ENCODE results near the gene FGFRL1.

DNA sequence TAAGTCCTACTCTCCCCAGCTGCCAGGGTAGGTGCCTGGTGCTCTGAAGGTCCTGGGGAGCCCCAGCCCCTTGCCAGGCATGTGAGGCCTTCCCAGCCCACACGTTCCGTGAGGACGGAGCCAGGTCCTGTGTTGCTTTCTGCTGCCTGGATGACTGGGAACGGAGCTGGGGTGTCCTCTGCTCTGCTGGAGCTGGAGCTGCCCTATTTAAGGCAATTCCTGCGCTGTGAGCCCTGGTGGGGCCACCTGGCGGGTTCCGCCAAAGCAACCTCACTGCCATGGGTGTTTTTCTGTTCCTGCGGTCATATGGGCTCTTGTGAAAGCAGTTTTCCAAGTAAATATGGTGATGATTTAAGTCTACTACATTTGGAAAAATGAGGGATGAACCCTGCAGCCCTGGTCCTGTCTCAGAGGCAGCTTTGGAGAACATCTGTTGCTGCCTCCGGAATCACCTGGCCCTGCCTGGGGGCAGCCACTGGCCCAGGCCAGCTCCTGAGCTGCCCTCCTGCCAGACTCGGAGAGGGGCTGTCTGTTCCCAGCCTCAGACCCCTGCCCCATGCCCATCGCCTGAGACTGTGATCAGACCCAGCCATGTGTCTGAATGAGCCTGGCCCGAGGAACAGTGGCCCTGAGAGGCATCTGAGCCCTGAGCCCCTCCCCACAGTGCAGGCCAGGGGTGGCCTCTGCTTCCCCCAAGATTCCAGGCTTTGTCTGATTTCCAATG is 33.2 kb downstream of the FGFRL1 start:
- TF ChIP-seq POLR2AphosphoS5 (IDR thresholded peaks at IDR 0.05) (no peak), EZH2 (IDR thresholded peaks at IDR 0.05; ENCODE audit: borderline replicate concordance, insufficient read depth, low read length, poor library complexity, severe bottlenecking) (no peak), EP300 (conservative IDR thresholded peaks at IDR 0.05; ENCODE audit: poor library complexity, severe bottlenecking) (no peak), SMC3 (conservative IDR thresholded peaks at IDR 0.05; ENCODE audit: poor library complexity) (no peak)
- TF ChIP-seq, protein P1, sequence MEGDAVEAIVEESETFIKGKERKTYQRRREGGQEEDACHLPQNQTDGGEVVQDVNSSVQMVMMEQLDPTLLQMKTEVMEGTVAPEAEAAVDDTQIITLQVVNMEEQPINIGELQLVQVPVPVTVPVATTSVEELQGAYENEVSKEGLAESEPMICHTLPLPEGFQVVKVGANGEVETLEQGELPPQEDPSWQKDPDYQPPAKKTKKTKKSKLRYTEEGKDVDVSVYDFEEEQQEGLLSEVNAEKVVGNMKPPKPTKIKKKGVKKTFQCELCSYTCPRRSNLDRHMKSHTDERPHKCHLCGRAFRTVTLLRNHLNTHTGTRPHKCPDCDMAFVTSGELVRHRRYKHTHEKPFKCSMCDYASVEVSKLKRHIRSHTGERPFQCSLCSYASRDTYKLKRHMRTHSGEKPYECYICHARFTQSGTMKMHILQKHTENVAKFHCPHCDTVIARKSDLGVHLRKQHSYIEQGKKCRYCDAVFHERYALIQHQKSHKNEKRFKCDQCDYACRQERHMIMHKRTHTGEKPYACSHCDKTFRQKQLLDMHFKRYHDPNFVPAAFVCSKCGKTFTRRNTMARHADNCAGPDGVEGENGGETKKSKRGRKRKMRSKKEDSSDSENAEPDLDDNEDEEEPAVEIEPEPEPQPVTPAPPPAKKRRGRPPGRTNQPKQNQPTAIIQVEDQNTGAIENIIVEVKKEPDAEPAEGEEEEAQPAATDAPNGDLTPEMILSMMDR (IDR thresholded peaks at IDR 0.05; ENCODE audit: poor library complexity, severe bottlenecking), result no peak
- TF ChIP-seq, protein P2, sequence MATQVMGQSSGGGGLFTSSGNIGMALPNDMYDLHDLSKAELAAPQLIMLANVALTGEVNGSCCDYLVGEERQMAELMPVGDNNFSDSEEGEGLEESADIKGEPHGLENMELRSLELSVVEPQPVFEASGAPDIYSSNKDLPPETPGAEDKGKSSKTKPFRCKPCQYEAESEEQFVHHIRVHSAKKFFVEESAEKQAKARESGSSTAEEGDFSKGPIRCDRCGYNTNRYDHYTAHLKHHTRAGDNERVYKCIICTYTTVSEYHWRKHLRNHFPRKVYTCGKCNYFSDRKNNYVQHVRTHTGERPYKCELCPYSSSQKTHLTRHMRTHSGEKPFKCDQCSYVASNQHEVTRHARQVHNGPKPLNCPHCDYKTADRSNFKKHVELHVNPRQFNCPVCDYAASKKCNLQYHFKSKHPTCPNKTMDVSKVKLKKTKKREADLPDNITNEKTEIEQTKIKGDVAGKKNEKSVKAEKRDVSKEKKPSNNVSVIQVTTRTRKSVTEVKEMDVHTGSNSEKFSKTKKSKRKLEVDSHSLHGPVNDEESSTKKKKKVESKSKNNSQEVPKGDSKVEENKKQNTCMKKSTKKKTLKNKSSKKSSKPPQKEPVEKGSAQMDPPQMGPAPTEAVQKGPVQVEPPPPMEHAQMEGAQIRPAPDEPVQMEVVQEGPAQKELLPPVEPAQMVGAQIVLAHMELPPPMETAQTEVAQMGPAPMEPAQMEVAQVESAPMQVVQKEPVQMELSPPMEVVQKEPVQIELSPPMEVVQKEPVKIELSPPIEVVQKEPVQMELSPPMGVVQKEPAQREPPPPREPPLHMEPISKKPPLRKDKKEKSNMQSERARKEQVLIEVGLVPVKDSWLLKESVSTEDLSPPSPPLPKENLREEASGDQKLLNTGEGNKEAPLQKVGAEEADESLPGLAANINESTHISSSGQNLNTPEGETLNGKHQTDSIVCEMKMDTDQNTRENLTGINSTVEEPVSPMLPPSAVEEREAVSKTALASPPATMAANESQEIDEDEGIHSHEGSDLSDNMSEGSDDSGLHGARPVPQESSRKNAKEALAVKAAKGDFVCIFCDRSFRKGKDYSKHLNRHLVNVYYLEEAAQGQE (IDR thresholded peaks at IDR 0.05; ENCODE audit: borderline replicate concordance), result no peak

All from neural cell (in vitro differentiated cells).